CD4-positive, alpha-beta T cell treated with Interleukin-1 beta for 1 hour (primary cell): ENCODE results near the gene OR56B4.
A peak's percentile ranks its signal among the peaks of the same experiment; 100 is the strongest.

Experiments
- DNase-seq, 2 donors: peaks; one replicate each; pipeline ENCODE4 v3.0.0-alpha.2; 2020 to 2022

OR56B4 gene

DNA sequence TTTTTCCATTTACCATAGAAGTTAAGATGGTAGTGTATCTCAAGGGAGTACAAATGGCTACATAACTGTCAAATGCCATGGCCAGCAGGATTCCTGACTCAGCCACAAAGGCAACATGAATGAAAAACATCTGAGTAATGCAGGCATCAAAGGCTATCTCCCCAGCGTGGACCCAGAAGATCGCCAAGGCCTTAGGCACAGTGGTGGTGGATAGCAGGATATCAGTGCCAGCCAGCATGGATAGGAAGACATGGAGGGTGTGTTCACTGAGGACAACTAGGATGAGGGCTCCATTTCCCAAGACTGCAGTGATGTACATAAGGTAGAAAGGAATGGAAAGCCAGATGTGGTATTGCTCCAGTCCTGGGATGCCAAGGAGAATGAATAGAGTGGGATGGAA lies 44.6 kb downstream of the OR56B4 start:
- DNase-seq, result no peak

DNA sequence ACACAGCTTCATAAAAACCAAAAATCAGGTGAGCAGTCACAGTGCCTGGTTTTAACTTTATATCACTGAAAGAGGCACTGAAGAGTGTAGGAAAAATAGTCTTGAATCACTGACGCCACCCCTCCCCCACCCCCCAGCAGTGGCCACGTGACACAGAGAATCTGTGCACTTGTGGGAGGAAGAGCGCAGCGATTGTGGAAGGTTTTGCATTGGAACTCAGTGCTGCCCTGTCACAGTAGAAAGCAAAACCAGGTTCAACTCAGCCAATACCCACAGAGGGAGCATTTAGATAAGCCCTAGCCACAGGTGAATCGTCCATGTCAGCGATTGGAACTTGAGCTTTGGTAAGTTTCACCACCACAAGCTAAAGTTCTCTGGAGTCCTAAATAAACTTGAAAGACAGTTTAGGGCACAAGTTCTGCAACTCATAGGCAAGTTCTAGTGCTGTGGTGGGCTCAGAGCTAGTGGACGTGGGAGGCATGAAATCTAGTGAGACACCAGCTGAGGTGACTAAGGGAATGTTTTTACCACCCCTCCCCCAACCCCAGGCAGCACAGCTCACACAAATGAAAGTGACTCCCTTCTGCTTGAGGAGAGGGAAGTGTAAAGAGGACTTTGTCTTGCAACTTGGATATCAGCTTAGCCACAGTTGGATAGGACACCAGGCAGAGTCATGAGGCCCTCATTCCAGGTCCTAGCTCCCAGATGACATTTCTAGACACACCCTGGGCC lies 49.3 kb downstream of the OR56B4 start:
- peak in 1 of 2 donors; percentile 0 for DNase-seq
